Measurements from ENCODE around the gene ACOX3. TPM values are rescaled to one million over a fixed set of nuclear protein-coding genes. Genes with fewer than 3 reads are reported as not detected.

ACOX3 gene
- polyA plus RNA-seq, 1 experiment: 7.9 TPM

DNA sequence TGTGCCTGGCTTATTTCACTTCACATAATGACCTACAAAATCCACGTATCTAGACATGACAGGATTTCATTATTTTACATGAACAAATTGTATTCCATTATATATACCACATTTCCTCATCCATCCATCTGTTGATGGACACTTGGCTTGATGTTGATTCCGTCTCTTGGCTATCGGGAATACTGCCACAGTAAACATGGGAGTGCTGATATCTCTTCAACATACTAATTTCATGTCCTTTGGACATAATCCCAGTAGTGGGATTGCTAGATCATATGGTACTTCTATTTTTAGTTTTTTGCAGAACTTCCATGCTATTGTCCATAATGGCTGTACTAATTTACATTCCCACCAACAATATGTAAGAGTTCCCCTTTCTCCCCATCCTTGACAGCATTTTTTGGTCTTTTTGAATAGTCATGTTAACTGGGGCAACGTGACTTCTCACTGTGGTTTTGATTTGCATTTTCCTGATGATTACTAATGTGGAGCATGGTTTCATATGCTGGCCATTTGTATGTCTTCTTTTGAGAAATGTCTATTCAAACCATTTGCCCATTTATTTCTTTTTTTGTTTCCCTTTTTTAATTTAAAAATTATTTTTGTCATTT, 102.1 kb downstream of the ACOX3 start:
- H3K27ac ChIP-seq (ENCODE audit: low read depth, low read length): no peak overlapping the region
- no peak for DNase-seq (ENCODE audit: low read depth, low spot score)
- H3K27me3 ChIP-seq (ENCODE audit: control insufficient read depth, insufficient read depth, low read length): peaks cover 3% of the 10 kb centered on the region
- H3K4me3 ChIP-seq (ENCODE audit: low read depth, low read length): no peak overlapping the region
- TF ChIP-seq, protein P1, sequence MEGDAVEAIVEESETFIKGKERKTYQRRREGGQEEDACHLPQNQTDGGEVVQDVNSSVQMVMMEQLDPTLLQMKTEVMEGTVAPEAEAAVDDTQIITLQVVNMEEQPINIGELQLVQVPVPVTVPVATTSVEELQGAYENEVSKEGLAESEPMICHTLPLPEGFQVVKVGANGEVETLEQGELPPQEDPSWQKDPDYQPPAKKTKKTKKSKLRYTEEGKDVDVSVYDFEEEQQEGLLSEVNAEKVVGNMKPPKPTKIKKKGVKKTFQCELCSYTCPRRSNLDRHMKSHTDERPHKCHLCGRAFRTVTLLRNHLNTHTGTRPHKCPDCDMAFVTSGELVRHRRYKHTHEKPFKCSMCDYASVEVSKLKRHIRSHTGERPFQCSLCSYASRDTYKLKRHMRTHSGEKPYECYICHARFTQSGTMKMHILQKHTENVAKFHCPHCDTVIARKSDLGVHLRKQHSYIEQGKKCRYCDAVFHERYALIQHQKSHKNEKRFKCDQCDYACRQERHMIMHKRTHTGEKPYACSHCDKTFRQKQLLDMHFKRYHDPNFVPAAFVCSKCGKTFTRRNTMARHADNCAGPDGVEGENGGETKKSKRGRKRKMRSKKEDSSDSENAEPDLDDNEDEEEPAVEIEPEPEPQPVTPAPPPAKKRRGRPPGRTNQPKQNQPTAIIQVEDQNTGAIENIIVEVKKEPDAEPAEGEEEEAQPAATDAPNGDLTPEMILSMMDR (IDR thresholded peaks at IDR 0.05; ENCODE audit: low read depth, low read length): no peak
- peaks cover 13% of the 10 kb centered on the region for H3K9me3 ChIP-seq (ENCODE audit: control insufficient read depth, insufficient read depth, low read length)
- ChIA-PET CTCF (interaction anchor here (0.6 kb wide), 1 partner anchor 630 kb away, joined by 4 read pairs; no protein-coding TSS in a partner anchor), POLR2A (no interaction called here)

- ChIA-PET POLR2A (no interaction called here), CTCF (no interaction called here)
- Histone ChIP-seq H3K27ac (ENCODE audit: low read depth, low read length) (no peak overlapping the region), H3K27me3 (ENCODE audit: control insufficient read depth, insufficient read depth, low read length) (peaks cover 7% of the 10 kb centered on the region), H3K4me3 (ENCODE audit: low read depth, low read length) (no peak overlapping the region), H3K9me3 (ENCODE audit: control insufficient read depth, insufficient read depth, low read length) (peaks cover 13% of the 10 kb centered on the region)
- TF ChIP-seq, protein P1 (IDR thresholded peaks at IDR 0.05; ENCODE audit: low read depth, low read length): no peak
- DNase-seq (ENCODE audit: low read depth, low spot score): no peak
Observed at GRCh38 chr4:8336412-8337075, 104.0 kb downstream of the ACOX3 start.

DNA sequence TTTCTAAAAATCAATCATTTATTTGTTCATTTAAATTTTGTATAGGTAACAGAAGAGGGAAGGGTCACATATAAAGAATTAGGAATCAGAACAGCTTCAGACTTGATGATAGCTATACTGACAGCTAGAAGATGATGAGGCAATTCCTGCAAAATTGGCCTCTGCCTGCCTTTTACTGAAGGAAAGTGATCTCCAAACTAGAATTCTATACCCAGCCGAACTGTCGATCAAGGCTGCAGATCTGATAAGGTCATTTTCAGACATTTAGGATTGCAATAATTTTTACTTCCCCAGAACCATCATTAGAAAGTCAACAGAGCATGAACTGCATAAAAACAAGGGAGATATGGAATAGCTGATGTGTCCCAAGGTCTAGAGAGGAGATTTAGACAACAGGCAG, 104.7 kb downstream of the ACOX3 start:
- no peak overlapping the region for H3K4me3 ChIP-seq (ENCODE audit: low read depth, low read length)
- POLR2A ChIA-PET: no interaction called here
- TF ChIP-seq, protein P1 (IDR thresholded peaks at IDR 0.05; ENCODE audit: low read depth, low read length): no peak
- H3K9me3 ChIP-seq (ENCODE audit: control insufficient read depth, insufficient read depth, low read length): peaks cover 13% of the 10 kb centered on the region
- CTCF ChIA-PET: no interaction called here
- no peak for DNase-seq (ENCODE audit: low read depth, low spot score)
- peaks cover 7% of the 10 kb centered on the region for H3K27me3 ChIP-seq (ENCODE audit: control insufficient read depth, insufficient read depth, low read length)
- no peak overlapping the region for H3K27ac ChIP-seq (ENCODE audit: low read depth, low read length)

DNA sequence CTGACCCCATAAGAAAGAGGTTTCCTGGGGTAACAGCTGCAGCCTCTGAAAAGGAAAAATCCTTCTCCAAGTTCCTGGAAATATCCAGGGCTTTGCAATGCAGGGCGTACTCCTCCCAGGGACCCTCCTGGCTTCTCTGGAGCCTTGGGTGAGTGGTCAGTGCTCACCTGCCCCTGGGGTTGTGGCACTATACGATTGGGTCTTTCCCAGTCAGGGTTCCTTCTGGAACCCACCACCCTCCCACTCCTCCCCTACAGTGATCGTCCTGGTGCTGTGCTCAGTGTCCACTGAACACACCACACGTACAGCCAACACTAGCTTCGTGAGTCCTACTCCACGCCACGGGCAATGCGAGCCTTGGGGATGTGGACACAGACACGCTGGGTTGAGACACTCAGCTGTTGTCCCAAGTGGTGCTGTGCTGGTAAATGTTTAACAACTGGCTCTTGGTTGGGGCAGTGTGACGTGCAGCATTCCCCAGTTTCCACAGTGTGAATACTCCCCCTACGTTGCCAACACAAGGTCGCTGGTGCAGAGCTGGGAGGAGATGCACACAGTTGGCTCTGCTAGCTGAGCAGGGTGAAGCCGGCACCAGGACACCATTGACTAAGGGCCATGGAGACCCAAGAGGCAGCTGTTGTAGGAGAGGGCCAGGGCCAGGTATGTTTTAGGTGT, 105.6 kb downstream of the ACOX3 start:
- TF ChIP-seq, protein P1 (IDR thresholded peaks at IDR 0.05; ENCODE audit: low read depth, low read length): no peak
- H3K27me3 ChIP-seq (ENCODE audit: control insufficient read depth, insufficient read depth, low read length): peaks cover 3% of the 10 kb centered on the region
- CTCF ChIA-PET: no interaction called here
- no peak overlapping the region for H3K4me3 ChIP-seq (ENCODE audit: low read depth, low read length)
- H3K27ac ChIP-seq (ENCODE audit: low read depth, low read length): no peak overlapping the region
- DNase-seq (ENCODE audit: low read depth, low spot score): no peak
- peaks cover 13% of the 10 kb centered on the region for H3K9me3 ChIP-seq (ENCODE audit: control insufficient read depth, insufficient read depth, low read length)
- POLR2A ChIA-PET: no interaction called here

Measured in AG04450 (cell line).